Stimulated activated CD4-positive, alpha-beta T cell treated with anti-CD3 and anti-CD28 coated beads, Interleukin-1b, Interleukin-23, amount 100 ng/mL, for 24 hours (primary cell): ENCODE results near the gene TRIM71.
"Not testable (repeated sequence)": the region's sequence is repeated elsewhere in the genome, so short reads cannot be mapped to it uniquely, and the experiment has no call there.

Experiments
- DNase-seq, 4 experiments: peaks; one replicate each; pipeline ENCODE4 v3.0.0-alpha.2; 2020; ENCODE audit warnings: low read depth in 4 of 4, low spot score in 1 of 4

The TRIM71 gene

DNA sequence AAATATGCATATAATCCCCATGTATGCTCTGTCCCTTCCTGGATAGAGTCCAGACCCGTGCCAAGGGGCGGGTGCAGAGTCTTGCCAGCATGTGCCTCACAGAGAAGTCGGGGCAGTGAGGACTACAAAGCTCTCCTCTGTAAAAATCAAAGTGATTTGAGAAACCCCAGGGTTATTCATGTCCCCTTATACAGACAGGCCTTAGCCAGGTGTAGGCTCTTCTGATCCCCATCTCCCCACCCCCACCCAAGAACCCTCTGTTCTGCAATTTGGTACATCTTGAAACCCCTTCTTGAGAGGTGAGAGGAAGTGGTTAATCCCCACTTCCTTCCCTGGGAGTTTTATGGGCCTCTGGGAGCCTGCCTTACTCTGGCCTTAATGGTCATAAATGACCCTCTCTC, 24.7 kb downstream of the TRIM71 start:
- no peak for DNase-seq

DNA sequence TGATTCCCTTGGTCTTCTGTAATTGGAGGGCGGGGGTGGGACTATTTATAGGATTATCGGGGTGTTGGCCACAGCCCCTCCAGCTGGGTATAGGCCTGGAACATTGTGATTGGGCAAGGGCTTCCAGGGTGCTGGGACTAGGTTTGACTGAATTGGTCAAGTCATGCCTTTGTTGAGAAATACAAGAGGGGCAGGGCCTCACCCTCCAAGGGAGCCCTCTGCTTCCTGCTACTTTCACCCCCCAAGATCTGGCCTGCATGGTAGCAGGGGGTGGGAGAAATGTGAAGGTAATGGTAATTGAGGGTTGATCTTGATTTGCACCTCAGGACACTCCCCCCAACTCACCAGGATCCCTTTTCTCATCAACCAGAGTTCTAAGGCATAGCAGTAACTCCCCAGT, 25.2 kb downstream of the TRIM71 start:
- no peak for DNase-seq

DNA sequence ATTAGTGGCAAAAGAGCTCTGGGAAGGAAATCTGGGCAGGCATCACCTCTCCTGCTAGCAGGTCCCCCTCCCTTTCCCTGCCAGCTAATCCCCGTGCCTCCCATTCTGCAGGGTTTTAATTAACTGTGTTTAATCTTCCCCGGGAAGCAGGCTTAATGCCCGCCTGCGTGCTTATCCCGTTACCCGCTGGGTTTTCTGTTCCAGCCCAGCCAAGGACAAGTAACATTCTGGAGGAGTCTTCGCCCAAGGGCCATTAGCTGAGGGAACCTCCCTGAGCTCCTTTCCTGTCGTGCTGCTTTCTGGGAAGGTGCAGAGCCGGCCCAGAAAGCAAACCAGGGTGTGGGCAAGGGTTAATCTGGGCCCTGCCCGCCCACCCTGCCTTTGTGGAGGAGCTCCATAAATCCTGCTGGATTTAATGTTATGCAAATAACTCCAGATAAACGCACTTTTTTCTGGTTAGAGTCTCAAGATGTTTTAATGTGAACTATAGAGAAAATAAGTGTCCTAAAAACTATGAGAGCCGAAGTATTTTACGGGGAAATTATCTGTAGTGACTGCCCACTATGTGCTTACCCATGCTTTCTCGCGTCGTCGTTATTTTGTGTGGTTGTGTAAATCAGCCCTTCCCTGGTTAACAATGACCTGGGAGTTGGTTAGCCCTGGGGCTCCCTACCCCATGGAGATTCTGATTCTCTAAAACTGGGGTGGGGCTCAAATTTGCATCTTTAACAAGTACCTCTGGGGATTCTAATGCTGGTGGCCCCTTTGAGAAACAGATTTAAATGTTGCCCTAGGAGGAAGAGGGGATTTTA, 25.9 kb downstream of the TRIM71 start:
- DNase-seq: no peak

DNA sequence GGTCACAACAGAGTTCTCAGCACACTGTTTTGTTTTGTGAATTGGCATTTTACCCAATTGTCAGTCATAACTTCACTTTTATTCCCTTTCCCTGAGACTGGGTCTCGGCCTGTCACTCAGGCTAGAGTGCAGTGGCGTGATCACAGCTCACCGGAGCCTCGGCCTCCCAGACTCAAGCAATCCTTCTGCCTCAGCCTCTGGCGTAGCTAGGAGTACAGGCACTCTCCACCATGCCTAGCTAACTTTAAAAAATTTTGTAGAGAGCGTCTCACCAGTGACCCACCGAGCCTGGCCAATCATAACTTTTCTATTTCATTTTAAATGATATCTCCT, 26.5 kb downstream of the TRIM71 start:
- DNase-seq: no peak

DNA sequence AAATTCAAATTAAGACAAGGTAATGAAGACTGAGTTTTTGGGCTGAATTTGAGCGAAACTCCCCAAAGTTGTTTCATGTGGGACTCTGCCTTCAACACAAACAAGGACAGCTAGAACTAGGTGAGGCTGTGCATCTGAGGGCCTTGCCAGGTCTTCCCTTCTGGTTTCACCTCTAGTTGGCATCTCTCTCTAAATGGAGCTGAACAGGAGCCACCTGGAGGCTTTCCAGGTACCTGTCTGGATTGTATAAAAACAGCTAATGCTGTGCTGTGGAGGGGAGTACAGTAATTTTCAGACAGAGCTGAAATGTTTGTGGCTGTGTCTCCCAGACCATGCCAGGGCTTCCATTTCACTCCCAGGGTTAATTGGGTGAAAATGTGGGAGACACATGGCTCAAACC, 27.1 kb downstream of the TRIM71 start:
- no peak for DNase-seq

DNA sequence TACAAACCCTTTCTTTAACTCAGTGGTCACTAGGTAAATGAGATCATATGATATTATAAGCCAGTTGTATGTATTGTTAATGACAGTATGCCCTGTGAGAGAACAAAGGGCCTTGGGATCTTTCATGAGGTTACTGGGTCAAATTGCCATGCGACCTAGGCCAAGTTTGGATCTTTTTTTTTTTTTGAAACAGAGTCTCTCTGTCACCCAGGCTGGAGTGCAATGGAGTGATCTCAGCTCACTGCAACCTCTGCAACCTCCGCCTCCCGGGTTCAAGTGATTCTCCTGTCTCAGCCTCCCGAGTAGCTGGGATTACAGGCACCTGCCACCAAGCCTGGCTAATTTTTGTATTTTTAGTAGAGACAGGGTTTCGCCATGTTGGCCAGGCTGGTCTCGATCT, 27.7 kb downstream of the TRIM71 start:
- DNase-seq: not testable (repeated sequence)

DNA sequence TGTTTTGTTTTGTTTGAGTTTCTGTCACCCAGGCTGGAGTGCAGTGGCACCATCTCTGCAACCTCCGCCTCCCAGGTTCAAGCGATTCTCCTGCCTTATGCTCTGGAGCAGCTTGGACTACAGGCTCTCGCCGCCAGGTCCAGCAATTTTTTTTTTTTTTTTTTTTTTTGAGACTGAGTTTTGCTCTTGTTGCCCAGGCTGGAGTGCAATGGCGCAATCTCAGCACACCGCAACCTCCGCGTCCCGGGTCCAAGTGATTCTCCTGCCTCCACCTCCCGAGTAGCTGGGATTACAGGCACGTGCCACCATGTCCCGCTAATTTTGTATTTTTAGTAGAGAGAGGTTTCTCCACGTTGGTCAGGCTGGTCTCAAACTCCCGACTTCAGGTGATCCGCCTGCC, 29.2 kb downstream of the TRIM71 start:
- not testable (repeated sequence) for DNase-seq

DNA sequence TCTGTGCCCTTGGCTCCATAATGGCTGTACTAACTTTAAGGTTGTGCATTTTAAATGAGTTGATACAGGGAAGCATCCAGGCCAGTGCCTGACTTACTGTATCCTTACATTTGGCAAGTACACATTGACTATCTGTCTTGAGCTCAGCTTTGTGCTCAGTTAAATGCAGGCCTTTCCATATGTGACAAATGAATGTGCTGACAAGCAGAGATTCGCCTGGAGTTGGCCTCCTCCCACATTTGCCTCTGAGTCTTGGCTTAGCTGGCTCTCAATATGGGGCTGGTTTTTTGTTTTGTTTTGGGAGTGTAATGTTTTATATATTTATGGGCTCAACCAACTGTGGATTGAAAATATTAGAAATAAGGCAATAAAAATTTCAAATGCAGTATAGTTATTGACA, 29.7 kb downstream of the TRIM71 start:
- no peak for DNase-seq

DNA sequence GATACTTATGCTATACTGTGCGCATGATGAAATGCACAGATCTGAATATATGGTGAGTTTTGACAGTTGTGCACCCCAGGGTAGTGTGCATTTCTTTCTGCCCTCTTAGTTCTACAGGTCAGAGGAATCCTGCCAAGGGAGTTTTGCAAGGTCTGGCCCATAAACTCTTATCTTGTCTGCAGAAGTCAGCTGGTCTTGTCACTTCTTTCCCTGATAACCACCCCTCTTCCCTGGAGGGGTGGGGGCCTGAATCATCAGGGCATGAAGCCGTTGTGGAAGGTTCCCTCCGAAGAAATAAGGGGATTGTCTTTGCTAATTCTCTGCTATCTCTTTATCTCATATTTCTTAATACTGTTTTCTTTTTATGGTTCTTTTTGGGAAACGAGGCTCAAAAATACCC, 30.4 kb downstream of the TRIM71 start:
- no peak for DNase-seq

DNA sequence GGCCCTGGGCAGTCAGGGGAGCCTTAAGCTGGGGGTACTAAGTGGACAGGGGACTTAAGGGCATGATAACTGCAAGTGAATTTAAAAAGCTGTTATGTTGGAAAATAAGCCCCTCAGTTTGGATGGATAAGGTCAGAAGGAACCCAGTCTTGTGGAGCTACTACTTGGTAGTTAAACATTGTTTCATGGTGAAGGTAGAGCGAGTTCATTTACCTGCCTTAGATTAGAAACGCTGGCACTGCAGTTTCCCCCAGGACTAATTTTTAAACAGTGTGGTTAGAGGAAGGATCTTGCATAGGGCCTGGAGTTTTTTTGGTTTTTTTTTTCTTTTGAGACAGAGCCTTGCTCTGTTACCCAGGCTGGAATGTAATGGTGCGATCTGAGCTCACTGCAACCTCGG, 31.2 kb downstream of the TRIM71 start:
- DNase-seq: no peak

DNA sequence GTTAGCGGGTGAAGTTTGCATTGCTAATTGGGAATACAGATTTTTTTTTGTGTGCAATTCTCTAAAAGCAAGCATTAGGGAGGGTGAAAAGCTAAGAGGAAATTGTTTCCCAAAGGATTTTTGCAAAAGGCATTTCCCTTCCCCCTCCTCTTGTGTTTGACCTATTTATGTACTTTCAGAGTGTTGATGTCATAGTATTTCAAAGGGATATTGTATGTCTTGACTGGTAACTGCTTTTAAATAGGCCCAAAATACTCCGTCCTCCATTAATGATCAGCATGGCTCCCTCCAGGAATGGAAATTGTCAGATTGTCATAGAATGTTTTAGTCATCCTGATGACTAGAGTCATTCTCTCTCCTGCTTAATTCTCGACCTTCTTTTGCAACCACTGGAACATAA, 32.4 kb downstream of the TRIM71 start:
- DNase-seq: no peak

DNA sequence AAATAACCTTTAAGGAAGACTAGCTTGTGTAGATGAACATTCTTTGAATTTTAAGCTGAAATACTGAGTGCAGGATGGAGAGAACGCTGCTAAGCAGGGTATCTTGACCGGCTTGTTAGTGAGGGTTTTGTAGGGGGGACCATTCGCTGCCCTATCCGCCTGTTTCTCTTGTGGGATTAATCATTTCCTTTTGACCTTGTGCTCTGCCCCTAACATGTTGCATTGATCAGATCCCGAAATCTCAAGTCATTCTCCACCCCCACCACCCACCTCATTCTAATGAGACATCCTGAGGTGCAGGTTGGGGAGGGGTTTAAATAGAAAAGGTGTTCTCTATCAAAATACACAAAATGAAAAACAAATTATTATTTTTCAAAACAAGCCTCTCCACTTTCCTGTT, 32.8 kb downstream of the TRIM71 start:
- no peak for DNase-seq

DNA sequence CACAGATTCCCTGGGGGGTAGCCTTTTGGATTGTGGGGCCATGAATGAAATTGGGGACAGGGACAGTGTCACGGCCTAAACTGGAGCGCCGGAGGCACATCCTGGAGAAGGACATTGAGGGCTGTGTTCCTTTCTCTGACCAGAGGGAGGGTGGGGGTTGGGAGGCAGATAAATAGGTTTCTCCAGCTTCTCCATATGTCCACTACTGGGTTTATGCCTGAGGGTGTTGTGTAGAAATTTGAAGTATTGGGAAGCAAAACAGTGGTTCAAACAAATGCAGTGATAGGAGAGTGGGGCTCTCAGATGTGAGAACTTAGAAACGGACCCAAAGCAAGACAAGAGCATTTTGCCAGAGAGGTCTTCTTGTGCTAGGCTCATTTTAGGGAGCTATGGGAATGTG, 34.3 kb downstream of the TRIM71 start:
- DNase-seq: no peak

DNA sequence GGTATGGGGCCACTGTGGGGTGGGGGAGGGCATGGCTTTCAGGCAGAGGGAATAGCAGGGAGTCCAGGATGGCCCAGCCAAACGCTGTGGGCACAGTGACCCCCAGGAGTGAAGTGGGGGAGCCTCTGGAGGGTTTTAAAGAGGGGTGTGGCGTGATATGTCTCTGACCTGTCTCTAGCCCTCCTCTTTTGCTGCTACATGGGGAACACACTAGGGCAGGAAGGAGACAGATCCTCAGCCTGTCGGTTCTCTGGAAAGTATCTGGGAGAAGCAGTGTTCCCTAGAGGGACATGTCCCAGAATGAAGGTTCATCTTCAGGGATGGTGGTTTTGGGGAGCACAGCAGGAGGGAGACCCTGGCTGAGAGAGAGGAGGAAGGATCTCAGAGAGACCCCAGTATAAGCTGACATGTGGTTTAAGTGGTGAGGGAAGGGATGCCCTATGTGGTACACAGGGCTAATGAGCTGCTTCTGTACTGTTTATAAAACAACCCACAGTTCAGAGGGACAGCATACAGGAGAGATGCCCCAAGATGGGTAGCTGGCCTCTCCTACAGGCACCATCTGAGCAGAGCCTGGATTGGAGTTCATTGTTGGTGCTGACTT, 37.7 kb downstream of the TRIM71 start:
- DNase-seq: no peak

DNA sequence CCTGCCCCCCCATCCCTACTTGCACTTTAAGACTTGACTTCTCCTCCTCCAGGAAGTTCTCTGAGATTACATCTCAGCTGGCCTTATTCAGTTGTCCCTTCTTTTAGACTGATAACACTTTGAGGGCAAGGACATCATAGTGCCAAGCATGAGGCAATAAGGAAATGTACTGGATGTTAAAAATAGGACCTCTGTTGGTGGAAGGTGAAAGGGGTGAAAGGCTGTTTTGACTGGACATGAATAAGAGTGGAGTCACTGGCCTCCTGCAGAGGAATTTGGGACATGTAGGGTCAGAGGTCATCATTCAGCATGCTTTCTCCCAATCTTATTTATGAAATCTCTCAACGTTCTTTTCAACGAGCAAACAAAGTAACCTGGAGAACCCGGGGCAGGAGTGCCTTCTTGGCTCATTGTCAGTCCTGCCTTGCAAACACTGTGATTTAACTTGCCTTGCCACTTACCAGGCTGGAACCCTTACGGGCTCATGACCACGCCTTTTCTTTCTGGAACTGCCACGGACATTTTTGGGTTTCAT, 38.6 kb downstream of the TRIM71 start:
- DNase-seq: no peak

DNA sequence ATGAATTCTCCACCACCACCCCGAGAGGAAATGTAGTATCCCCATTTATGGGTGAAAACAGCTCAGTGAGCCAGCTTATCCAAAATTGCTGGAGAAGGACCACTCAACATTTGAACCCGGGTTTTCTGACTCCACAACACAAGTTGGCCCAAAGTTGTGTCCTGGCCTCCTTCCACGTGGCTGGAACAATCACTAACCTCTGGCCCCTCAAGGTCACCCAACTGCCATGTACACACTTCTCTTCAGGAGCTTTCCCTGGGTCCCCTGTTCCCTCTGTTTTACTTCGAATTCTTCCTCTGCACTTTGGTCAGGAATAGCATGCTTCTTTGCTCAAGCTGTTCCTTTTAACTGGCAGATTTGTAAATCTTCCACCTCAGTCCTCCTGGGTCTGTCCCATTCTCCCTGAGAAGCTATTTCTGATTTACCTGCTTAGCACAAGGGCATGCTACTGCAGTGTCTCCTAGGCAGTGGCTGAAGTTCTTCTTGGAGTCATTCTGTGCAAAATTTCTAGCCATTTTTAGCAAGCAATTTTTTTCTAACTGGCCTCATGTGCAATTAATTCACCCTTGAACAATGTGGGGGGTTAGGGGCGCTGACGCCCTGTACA, 39.2 kb downstream of the TRIM71 start:
- no peak for DNase-seq

DNA sequence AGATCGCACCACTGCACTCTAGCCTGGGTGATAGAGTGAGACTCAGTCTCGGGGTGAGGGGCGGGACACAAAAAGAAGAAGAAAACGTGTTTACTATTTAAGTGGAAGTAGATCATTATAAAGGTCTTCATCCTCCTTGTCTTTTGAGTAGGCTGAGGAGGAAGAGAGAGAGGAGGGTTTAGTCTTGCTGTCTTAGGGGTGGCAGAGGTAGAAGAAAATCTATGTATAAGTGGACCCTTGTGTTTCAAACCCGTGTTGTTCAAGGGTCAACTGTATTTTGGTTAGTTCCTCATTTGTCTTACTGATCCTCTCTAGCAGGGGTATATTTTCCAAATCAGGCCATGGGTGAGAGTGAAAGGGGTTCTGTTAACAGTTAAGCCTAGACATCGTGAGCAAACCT, 40.1 kb downstream of the TRIM71 start:
- DNase-seq: no peak

DNA sequence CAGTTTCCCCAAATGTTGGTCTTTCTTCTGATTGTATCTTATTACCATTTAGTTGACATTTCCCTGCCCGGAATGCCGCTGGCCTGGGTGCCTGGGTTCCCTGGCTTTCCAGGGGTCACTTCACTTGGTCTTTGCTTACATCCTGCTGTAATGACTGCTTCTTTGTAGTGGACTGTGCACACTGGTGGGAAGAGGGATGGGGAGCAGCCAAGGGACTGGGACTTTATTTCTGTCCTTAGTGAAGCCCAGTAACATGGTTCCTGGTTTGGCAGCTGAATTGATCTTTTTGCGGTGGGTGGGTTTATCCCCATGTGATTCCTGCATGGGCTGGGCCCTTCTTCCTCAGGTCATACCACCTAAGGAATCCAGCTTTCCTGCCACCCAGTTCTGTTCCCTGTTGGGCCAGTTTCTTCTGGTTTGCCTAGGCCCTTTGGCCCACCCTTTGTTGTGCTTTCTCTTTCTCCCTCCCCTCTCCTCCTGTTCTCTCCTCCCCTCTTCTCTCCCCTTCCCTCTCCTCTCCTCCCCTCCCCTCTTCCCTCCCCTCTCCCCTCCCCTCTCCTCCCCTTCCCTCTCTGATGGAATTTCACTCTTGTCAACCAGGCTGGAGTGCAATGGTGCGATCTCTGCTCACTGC, 41.9 kb downstream of the TRIM71 start:
- DNase-seq: no peak

DNA sequence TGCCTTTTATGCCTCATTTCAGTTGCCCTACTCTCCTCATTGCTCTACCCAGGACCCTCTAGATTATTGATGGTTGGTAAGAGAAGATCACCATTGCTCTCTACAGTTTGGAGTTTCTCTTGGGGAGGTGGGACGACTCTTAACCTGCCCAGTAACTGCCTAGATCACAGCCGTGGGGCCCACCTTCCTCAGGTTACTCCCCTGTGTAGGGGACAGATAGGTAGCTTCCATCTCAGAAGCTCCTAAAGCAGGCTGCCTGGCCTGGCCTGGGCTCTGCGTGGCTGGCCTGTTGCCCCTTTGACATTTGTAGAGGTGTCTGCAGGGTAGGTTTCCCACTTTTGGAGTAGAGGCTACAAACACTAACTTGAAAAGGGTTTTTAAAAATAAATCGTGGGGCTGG, 42.7 kb downstream of the TRIM71 start:
- no peak for DNase-seq

DNA sequence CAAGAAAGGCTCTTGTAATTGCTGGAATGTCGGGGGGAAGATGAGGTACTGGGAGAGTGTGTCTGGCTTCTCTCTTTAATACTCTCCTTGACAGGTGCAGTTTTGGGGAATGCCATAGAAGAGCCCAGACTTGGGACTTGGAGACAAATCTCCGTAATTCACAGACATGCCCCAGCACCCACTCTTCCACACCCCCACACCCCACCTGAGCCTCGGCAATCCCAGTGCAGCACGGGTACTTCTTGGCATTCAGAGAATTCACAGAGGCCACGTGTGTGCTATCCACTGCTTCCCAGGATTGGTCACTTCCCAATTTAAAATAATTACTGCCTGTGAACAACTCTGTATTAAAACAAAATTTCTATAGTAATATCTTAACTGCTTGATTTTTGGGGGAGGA, 43.9 kb downstream of the TRIM71 start:
- DNase-seq: no peak

DNA sequence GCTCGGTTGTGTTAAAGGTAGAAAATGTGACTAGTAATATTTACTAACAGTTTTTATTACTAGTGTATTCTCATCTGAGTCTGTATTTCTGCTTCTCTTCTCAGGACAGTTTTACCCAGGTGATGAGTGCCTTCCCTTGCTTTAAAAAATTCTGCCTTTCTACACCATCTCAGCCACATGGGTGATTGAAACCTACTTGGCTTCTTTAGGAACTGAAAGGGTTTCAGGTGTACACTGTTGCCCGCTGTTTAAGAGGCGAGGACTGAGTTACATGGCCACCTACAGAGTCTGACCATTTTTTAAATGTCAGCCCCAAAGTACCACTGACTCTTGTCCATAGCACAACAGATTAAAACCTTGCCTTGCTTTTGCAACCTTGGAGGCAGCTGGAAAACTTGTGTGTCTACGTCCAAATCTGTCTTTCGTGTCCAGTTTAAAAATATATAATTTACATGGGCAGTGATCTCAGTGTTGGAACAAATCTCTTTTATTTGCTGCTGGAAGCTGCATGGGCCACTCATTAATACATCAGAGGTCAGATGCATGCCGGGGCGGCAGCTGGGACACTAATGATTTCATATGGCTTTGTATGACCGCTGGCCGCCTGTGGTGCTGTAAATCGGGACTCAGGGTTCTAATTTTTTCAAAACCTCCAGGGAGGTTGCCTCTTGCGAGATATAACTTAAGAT, 44.6 kb downstream of the TRIM71 start:
- DNase-seq: no peak
